T-helper 1 cell treated with Interleukin-12 subunit alpha and Interleukin-12 subunit beta and Interleukin-4 antibody, amounts not matched to agents 30 μg/mL and 1 μg/mL, for 36 hours (primary cell): Measurements from ENCODE around the gene CRIM1.

Experiments
- H3K27ac Mint-ChIP-seq: one replicate; pipeline ENCODE4 v1.8.0; 2021; ENCODE audit warnings: mild to moderate bottlenecking, mixed read lengths
- H3K27me3 Mint-ChIP-seq: one replicate; pipeline ENCODE4 v1.8.0; 2021; ENCODE audit warnings: low read depth, mixed read lengths
- H3K36me3 Mint-ChIP-seq: one replicate; pipeline ENCODE4 v1.8.0; 2021; ENCODE audit warnings: low read depth, mixed read lengths
- H3K4me1 Mint-ChIP-seq: one replicate; pipeline ENCODE4 v1.8.0; 2021; ENCODE audit warnings: low read depth, mixed read lengths
- H3K4me3 Mint-ChIP-seq: one replicate; pipeline ENCODE4 v1.8.0; 2021; ENCODE audit warnings: mild to moderate bottlenecking, moderate library complexity, mixed read lengths
- H3K9me3 Mint-ChIP-seq: one replicate; pipeline ENCODE4 v1.8.0; 2021; ENCODE audit warnings: mixed read lengths

The CRIM1 gene

DNA sequence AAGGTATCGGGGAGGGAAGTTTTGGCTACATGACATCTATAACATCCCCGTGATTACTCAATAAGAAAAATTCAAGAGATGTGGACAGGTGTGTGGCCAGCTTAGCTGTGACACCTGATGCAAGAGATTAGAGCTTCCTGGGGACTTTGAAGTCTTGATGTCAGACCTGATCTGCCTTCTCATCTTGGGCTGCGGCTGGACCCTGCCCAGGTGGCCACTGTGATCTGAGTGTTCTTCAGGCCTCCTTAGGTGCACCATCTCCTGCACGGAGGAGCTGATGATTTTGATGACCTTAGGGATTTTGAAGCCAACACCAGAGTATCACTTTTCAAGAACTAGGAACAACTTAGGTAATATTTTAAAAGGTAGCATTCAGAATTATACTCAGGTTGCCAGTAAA, 128.9 kb downstream of the CRIM1 start:
- Mint-ChIP-seq H3K9me3 (no peaks in the 10 kb centered on the region), H3K27ac (no peak overlapping the region), H3K27me3 (no peaks in the 10 kb centered on the region), H3K36me3 (peaks cover 3% of the 10 kb centered on the region), H3K4me1 (no peaks in the 10 kb centered on the region), H3K4me3 (no peak overlapping the region)

DNA sequence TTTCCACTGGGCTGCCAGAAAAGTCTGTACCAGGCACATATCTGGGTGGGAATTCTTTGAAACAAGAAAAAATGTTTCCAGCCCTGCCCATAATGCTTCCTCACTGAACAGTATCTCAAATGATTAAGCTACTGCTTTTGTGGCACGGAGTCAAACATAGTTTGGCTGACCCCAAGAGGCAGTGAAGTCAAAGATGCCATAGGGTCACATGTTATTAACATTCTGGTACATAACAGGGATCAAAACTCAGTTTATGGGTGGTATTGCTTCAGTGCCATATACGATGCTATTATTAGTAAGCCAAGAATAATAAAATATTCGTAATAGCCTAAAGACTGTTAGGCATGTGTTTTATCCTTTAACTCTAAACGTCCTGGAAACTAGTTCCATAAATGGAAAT, 129.9 kb downstream of the CRIM1 start:
- H3K27ac Mint-ChIP-seq: no peak overlapping the region
- no peaks in the 10 kb centered on the region for H3K9me3 Mint-ChIP-seq
- H3K4me3 Mint-ChIP-seq: no peak overlapping the region
- peaks cover 3% of the 10 kb centered on the region for H3K36me3 Mint-ChIP-seq
- no peaks in the 10 kb centered on the region for H3K4me1 Mint-ChIP-seq
- H3K27me3 Mint-ChIP-seq: no peaks in the 10 kb centered on the region

DNA sequence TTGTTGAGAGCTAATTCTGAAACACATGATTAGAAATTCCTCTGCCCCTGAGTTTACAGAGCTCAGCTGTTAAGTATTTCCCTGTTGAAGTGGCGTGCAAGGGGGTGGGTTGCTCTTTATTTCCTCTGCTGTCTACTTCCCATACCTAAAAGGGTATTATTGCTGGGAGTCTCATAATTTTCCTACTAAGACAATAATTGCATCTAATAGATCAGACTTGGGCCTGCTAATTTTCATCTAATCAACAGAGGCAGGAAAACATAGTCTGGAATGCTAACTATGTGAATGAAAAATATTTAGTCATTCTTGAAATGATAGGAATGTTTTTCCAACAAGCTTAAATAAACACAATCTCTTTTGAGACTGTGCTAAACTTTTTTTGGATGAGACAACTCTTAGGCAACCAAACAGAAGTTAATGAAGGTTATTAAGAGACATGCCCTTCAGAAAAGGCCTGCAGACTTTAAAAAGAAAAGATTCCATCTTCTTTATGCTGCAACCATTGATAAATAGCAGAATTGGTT, 131.0 kb downstream of the CRIM1 start:
- Mint-ChIP-seq H3K27ac (no peak overlapping the region), H3K9me3 (no peaks in the 10 kb centered on the region), H3K4me3 (no peak overlapping the region)

DNA sequence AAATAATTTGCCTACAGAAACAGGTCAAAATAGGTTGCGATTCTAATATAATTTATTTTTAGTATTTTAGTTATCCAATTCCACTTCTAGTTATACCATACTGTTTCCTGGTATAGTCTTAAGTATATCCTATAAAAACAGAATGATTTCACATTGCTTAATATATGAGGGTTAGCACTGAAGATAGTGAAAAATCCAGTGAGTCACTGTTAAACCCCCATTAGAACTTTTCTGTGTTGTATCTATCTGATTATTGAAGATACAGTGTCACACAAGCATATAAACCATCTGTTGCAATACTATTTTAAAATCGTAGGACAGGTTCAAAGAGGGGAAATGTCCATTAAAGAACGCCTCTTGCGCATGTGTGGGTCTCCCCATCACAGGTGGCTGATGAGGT, 132.4 kb downstream of the CRIM1 start:
- Mint-ChIP-seq H3K27ac (no peak overlapping the region), H3K27me3 (no peaks in the 10 kb centered on the region), H3K4me1 (no peaks in the 10 kb centered on the region), H3K36me3 (peaks cover 2% of the 10 kb centered on the region), H3K4me3 (no peak overlapping the region), H3K9me3 (no peaks in the 10 kb centered on the region)

More for the DNA sequence above, 131.0 kb downstream of the CRIM1 start:
- Mint-ChIP-seq H3K36me3 (peaks cover 2% of the 10 kb centered on the region), H3K4me1 (no peaks in the 10 kb centered on the region), H3K27me3 (no peaks in the 10 kb centered on the region)

DNA sequence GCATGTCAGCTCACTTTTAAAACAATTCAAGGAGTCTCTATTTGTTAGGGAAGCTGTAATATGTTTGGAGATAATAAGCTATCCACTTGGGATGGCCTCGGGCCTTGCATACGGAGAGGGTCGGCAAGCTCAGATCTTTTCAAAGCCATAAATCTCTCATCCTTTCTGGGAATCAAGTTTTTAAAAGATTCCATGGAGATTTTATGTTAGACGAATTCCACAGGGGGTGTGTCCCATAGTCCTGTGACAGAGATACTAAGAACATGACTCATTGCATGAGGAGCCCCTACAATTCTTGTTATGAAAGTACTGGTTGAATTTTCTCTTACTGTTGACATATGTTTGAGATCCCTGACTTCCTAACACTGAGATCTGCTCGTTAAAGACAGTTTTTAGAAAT, 133.7 kb downstream of the CRIM1 start:
- Mint-ChIP-seq H3K4me3 (no peak overlapping the region), H3K27me3 (no peaks in the 10 kb centered on the region), H3K9me3 (no peaks in the 10 kb centered on the region), H3K4me1 (no peaks in the 10 kb centered on the region), H3K36me3 (no peaks in the 10 kb centered on the region), H3K27ac (no peak overlapping the region)

DNA sequence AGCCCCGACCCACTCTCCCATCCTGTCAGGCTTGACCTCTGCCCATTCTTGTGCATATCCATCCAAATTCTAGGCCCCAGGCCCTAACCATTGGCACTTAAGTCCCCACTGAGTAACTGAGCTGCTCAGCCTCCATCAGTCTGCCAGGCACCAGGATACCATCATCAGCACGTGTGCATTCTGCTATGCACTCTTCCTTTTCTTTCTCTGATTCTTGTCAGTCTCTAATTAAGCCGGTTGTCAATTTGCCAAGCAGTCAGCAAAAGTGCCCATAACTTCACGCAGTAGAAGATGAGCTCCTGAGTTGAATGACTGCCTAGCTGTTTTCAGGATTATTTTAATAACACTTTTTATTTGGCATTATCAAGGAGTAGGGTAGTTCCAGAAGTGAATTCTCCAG, 135.2 kb downstream of the CRIM1 start:
- H3K36me3 Mint-ChIP-seq: no peaks in the 10 kb centered on the region
- no peak overlapping the region for H3K4me3 Mint-ChIP-seq
- H3K27me3 Mint-ChIP-seq: no peaks in the 10 kb centered on the region
- H3K27ac Mint-ChIP-seq: no peak overlapping the region
- H3K9me3 Mint-ChIP-seq: no peaks in the 10 kb centered on the region
- no peaks in the 10 kb centered on the region for H3K4me1 Mint-ChIP-seq

DNA sequence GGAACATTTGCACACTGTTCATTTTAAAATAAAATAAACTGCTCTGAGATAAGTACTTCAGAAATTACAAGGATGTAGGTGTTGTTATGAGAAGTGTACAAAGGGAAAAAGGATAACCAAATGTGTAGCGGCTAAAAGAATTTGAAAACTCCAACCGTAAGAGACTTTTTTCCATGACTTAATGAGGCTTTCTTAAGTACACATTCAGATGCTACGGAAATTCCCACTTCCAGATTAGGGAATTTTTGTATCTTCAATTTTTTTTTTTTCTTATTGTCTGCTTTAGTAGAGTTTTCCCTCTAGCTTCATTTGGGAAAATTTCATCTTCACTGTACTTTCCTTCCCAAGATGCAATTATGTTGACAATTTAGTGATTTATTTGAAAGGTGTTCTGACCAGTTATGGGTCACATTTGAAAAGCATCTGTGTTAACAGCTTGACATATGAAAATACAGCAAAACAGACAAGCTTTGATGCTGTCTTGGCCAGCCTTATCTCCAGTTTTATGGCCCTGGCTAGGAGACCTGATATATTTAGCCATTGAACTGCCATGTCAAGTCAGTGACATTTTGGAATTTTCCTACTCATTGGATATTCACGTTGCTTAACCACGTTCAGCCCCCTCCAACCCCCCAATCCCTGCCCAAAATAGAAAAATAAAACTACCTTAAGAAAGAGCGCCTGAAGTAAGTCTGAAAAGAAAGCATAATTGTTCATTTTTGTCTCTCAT, 136.8 kb downstream of the CRIM1 start:
- Mint-ChIP-seq H3K36me3 (no peaks in the 10 kb centered on the region), H3K9me3 (no peaks in the 10 kb centered on the region), H3K4me3 (no peak overlapping the region), H3K27ac (no peak overlapping the region), H3K27me3 (no peaks in the 10 kb centered on the region), H3K4me1 (no peaks in the 10 kb centered on the region)

DNA sequence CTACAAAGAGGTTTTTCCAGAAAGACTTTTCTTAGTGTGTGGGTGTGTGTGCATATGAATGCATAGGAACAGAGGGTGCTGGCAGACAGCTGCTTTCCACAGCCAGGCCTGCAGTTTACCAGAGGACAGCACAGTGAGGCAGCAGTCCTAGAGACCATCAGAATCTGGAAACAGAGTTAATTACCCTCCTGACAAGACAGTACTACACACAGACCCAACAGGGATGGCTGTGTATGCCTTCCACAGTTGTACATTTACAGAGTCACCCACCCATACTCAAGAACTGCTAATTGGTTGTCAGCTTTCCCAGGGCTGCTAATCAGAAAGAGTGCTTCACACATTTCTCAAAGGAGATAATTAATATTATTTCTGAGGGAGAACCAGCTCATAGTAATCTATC, 137.7 kb downstream of the CRIM1 start:
- no peak overlapping the region for H3K27ac Mint-ChIP-seq

DNA sequence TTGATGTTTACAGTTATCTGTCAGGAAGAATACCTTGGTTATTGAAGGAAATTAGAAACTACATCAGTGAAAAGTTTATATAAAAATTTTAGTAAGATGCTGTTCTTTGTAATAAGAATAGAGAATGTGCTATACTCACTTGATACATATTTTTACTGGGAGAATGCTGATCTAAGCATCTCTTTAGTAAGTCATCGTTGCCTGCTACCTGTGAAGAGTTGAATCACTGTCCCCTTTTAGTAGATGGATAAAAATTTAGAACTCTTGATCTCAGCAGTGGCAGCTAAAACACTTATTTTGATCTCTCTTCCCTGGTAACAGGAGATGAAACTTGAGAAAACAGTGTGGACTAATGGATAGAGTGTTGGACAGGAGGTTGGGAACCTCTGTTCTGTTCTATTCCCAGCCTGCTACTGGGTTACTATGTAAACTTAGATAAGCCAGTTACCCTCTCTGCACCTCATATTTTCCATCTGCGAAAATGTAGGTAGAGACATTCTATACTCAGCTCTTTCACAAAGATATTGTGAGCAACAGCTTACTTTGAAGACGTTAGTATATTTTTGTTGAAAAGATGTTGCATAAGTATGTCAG, 142.1 kb downstream of the CRIM1 start:
- H3K27me3 Mint-ChIP-seq: no peaks in the 10 kb centered on the region
- no peaks in the 10 kb centered on the region for H3K9me3 Mint-ChIP-seq

More for the DNA sequence above, 137.7 kb downstream of the CRIM1 start:
- H3K9me3 Mint-ChIP-seq: no peaks in the 10 kb centered on the region
- no peaks in the 10 kb centered on the region for H3K4me1 Mint-ChIP-seq
- no peaks in the 10 kb centered on the region for H3K36me3 Mint-ChIP-seq
- no peaks in the 10 kb centered on the region for H3K27me3 Mint-ChIP-seq
- no peak overlapping the region for H3K4me3 Mint-ChIP-seq

DNA sequence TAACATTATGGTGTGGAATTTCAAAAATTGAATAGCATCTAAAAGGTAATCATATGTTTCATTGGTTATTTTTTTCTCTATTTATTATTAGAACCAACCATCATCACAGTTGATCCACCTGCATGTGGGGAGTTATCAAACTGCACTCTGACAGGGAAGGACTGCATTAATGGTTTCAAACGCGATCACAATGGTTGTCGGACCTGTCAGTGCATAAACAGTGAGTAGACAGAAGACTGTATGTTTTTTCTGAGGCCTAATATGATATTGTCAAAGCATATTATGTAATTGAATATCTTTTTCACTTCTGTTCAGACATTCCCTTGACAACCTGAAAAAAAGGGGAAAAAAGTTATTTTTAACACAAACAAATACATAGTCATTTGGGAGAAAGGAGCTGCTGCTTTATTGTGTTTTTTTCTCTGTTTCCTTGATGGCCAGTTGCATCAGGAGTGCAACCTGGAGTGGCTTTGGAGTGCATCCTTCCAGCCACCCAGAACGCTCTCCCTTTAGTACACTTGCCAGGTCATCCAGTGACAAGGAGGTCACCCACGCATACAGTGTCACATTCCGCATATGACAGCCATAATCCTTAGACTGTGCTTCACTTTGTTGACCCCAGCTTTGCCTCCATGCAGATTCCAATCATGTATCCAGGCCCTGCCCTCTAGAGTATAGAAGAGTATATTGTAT, 143.7 kb downstream of the CRIM1 start:
- Mint-ChIP-seq H3K36me3 (no peaks in the 10 kb centered on the region), H3K9me3 (no peaks in the 10 kb centered on the region)

More for the DNA sequence above, 142.1 kb downstream of the CRIM1 start:
- H3K36me3 Mint-ChIP-seq: no peaks in the 10 kb centered on the region
- no peaks in the 10 kb centered on the region for H3K4me1 Mint-ChIP-seq
- H3K27ac Mint-ChIP-seq: no peak overlapping the region
- no peak overlapping the region for H3K4me3 Mint-ChIP-seq

DNA sequence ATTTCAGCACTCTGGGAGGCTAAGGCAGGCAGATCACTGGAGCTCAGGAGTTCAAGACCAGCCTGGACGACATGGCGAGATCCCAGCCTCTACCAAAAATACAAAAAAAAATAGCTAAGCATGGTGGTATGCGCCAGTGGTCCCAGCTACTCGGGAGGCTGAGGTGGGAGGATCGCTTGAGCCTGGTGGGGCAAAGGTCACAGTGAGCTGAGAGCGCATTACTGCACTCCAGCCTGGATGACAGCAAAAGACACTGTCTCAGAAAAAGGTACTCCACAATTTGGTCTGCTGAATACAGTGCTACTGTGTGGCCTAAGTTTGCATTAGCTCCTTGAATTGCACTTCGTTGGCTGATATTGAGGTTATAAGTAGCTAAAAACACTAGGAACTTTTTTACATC, 144.5 kb downstream of the CRIM1 start:
- Mint-ChIP-seq H3K4me1 (no peaks in the 10 kb centered on the region), H3K27me3 (no peaks in the 10 kb centered on the region), H3K27ac (no peak overlapping the region), H3K36me3 (no peaks in the 10 kb centered on the region), H3K4me3 (no peak overlapping the region), H3K9me3 (no peaks in the 10 kb centered on the region)

More for the DNA sequence above, 143.7 kb downstream of the CRIM1 start:
- Mint-ChIP-seq H3K27ac (no peak overlapping the region), H3K27me3 (no peaks in the 10 kb centered on the region), H3K4me3 (no peak overlapping the region), H3K4me1 (no peaks in the 10 kb centered on the region)

DNA sequence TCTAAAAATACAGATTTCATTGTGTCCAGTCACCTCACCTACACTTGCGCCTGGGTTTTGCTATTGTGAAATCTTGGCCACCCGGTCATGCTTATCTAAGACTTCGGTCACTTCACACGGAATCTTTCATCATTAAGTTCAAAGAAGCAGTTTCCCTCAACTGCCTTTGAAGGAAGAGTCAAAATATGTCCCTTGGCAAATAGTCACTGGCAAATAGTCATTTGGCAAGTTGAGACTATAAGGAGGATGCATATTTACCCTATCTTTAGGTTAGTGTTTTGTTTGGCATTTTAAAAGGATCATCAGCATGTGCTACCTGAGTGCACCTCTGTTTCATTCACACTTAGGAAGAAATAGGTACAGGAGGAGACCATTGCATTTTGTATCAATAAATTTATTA, 146.5 kb downstream of the CRIM1 start:
- Mint-ChIP-seq H3K9me3 (no peaks in the 10 kb centered on the region), H3K36me3 (no peaks in the 10 kb centered on the region), H3K27me3 (no peaks in the 10 kb centered on the region), H3K27ac (no peak overlapping the region), H3K4me3 (no peak overlapping the region), H3K4me1 (no peaks in the 10 kb centered on the region)

DNA sequence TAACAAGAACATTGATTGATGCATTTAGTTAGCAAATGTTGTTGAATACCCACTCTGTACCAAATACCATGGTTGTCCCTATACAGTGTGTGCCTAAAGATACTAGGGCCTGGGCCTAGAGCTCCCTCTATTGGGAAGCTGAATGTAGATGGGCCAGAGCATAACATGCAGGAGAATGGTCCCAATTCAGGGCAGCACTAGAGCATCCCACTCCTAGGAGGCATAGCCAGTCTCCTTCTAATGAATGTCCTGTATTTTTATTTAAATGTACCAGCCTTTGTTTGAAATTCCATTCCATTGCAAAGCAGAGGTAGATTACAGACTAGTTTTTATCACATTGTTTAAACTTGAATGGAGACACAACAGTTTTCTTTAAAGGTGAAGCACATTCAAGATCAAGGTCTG, 151.8 kb downstream of the CRIM1 start:
- no peak overlapping the region for H3K4me3 Mint-ChIP-seq
- no peaks in the 10 kb centered on the region for H3K27me3 Mint-ChIP-seq
- H3K27ac Mint-ChIP-seq: no peak overlapping the region
- no peaks in the 10 kb centered on the region for H3K9me3 Mint-ChIP-seq
- no peaks in the 10 kb centered on the region for H3K4me1 Mint-ChIP-seq
- H3K36me3 Mint-ChIP-seq: no peaks in the 10 kb centered on the region

DNA sequence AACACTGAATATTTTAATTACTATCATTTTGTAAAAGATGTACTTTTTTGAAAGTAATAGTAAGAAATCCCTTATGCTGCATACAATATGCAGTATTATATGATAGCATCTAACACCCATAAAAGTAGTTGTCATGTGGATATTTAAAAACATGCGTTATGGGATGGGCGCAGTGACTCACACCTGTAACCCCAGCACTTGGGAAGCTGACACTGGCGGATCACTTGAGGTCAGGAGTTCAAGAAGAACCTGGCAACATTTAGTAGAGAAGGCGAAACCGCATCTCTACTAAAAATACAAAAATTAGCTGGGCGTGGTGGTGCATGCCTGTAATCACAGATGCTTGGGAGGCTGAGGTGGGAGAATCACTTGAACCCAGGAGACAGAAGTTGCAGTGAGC, 153.5 kb downstream of the CRIM1 start:
- H3K27ac Mint-ChIP-seq: no peak overlapping the region
- no peaks in the 10 kb centered on the region for H3K27me3 Mint-ChIP-seq
- no peaks in the 10 kb centered on the region for H3K36me3 Mint-ChIP-seq
- no peak overlapping the region for H3K4me3 Mint-ChIP-seq
- no peaks in the 10 kb centered on the region for H3K9me3 Mint-ChIP-seq
- no peaks in the 10 kb centered on the region for H3K4me1 Mint-ChIP-seq
